Stimulated activated naive CD4-positive, alpha-beta T cell (primary cell): ENCODE measurements around the gene PA2G4.
"Not testable (repeated sequence)": the region's sequence is repeated elsewhere in the genome, so short reads cannot be mapped to it uniquely, and the experiment has no call there.

Experiments
- DNase-seq, 6 experiments: peaks; one replicate each; lab custom pipeline; 2025; lab: John Stamatoyannopoulos, UW

The PA2G4 gene

GRCh38 chr12:56101045-56101444, 3.3 kb upstream of the PA2G4 start:
- DNase-seq: no peak

GRCh38 chr12:56102683-56103065, 1.7 kb upstream of the PA2G4 start:
- no peak for DNase-seq

DNA sequence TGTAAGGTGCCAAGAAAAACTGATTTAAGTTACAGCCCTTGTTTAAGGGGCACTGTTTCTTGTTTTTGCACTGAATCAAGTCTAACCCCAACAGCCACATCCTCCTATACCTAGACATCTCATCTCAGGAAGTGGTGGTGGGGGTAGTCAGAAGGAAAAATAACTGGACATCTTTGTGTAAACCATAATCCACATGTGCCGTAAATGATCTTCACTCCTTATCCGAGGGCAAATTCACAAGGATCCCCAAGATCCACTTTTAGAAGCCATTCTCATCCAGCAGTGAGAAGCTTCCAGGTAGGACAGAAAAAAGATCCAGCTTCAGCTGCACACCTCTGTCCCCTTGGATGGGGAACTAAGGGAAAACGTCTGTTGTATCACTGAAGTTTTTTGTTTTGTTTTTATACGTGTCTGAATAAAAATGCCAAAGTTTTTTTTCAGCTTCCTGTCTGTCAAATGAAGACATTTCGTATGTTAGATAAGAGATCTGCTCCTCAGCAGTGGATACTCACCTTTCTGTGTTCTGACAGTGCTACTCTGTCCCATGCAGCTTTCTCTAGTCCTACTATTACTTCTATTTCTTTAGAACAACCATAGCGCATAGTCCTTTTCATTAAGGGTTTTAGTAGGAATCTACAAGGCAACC, 1.2 kb upstream of the PA2G4 start:
- DNase-seq: peak in 3 of 6 experiments; percentile 61 to 74 (median 63)

DNA sequence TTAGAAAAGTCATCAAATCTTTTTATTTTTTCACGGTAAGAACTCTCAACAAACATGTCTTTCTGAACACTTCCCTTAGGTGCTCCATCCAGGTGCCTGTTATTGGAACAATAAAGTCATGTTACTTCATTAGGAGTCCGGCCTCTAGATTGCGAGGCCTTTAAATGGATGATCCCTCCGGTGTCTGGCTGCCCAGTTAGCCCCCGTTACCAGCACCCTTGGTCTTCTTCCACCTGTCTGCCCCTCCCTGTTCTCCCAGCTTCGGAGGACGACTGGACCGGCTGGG, 593 bp upstream of the PA2G4 start:
- no peak for DNase-seq

- no peak for DNase-seq
These were observed 653 bp downstream of the PA2G4 start for GRCh38 chr12:56104815-56105608.

- DNase-seq: no peak
These were observed 1.2 kb downstream of the PA2G4 start for GRCh38 chr12:56105609-56105902.

- no peak for DNase-seq
These were observed 2.9 kb downstream of the PA2G4 start for GRCh38 chr12:56107242-56107641.

GRCh38 chr12:56110571-56110970, 6.2 kb downstream of the PA2G4 start:
- DNase-seq: no peak

GRCh38 chr12:56114084-56114483, 9.7 kb downstream of the PA2G4 start:
- DNase-seq: no peak

DNA sequence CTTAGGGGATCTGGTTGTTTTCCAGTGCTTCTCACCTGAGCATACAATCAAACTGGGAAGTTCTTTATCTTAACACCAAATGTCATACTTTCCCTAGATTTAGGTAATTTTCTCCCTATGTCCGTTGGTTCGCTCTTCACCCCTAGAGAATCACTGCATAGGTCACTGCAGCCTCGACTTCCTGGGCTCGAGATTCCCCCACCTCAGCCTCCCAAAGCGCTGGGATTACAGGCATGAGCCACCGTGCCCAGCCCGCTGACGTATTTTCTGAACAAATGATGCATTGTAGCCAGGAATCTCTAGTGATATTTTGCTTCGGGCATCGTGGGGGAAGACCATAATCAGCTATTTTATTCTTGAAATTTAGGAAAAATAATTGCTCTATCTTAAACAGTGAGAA, 11.0 kb downstream of the PA2G4 start:
- no peak for DNase-seq

GRCh38 chr12:56116267-56117081, 12.1 kb downstream of the PA2G4 start, which contains the start of gene RPL41:
TSS of gene RPL41 (plus strand) at chr12:56116633.
- DNase-seq: peak; percentile 87 to 98 (median 91)

DNA sequence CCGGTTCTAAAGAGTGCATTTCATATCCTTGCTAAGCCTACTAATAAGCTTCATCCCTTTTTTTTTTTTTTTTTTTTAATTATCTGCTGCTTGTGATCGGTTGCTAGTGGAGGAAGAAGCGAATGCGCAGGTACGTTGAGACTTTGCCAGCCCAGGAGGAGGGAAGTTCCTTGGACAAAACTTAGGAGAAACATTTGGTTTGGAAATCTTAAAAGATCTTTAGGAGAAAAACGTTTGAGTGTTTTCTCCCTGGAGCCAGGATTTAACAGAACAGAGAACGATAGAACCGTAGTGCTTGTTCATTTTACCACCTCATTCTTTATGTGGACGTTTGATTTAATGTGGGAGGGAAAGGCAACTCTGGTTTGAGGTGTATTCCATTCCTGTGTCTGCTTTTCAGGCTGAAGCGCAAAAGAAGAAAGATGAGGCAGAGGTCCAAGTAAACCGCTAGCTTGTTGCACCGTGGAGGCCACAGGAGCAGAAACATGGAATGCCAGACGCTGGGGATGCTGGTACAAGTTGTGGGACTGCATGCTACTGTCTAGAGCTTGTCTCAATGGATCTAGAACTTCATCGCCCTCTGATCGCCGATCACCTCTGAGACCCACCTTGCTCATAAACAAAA, 12.8 kb downstream of the PA2G4 start:
- DNase-seq: not testable (repeated sequence)

- peak; percentile 94 to 97 (median 96) for DNase-seq
These were observed 13.7 kb downstream of the PA2G4 start, which contains the start of gene ZC3H10 for GRCh38 chr12:56117778-56118687. TSS of gene ZC3H10 (plus strand) at chr12:56118266. CDS start at chr12:56120563, 2,297 bp downstream.

- DNase-seq: no peak
These were observed 14.5 kb downstream of the PA2G4 start for GRCh38 chr12:56118688-56119357.

GRCh38 chr12:56119361-56119796, 15.0 kb downstream of the PA2G4 start:
- DNase-seq: peak; percentile 24 to 64 (median 56)

- no peak for DNase-seq
These were observed 15.9 kb downstream of the PA2G4 start for GRCh38 chr12:56120158-56120846.

DNA sequence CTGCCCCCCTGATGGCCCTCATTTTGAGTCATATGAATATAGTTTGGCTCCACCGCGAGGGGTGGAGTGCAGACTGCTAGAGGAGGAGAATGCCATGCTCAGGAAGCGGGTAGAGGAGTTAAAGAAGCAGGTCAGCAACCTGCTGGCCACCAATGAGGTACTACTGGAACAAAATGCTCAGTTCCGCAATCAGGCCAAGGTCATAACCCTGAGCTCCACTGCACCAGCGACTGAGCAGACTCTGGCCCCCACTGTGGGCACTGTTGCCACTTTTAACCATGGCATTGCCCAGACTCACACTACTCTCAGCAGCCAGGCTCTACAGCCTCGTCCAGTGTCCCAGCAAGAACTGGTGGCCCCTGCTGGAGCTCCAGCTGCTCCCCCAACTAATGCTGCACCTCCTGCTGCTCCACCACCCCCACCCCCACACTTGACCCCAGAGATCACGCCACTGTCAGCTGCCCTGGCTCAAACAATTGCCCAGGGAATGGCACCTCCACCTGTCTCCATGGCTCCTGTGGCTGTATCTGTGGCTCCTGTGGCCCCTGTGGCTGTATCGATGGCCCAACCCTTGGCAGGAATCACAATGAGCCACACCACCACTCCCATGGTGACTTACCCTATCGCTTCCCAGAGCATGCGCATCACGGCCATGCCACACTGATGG, 17.0 kb downstream of the PA2G4 start:
- DNase-seq: no peak

- no peak for DNase-seq
These were observed 18.3 kb downstream of the PA2G4 start for GRCh38 chr12:56122637-56123036.

GRCh38 chr12:56124133-56124532, 19.8 kb downstream of the PA2G4 start:
- no peak for DNase-seq
